Subcutaneous abdominal adipose tissue (tissue), 5 donors: ENCODE results near the gene REC8.

Experiments used
- H3K27ac ChIP-seq: one replicate; pipeline ENCODE4 v1.7.0; 2013; ENCODE audit warnings: low read depth, mild to moderate bottlenecking, inconsistent platforms, low read length, moderate library complexity
- H3K27me3 ChIP-seq, 5 donors: one replicate each; pipeline ENCODE4 v1.7.0; 2013; ENCODE audit warnings: low read length in 5 of 5, inconsistent platforms in 1 of 5; ENCODE audit not compliant: control insufficient read depth in 5 of 5, insufficient read depth in 4 of 5
- H3K36me3 ChIP-seq, 5 donors: one replicate each; pipeline ENCODE4 v1.7.0; 2013; ENCODE audit warnings: low read length in 5 of 5; ENCODE audit not compliant: control insufficient read depth in 5 of 5, insufficient read depth in 5 of 5
- H3K4me1 ChIP-seq, 5 donors: one replicate each; pipeline ENCODE4 v1.7.0; 2013; ENCODE audit warnings: low read length in 5 of 5, mild to moderate bottlenecking in 3 of 5, moderate library complexity in 1 of 5; ENCODE audit not compliant: control insufficient read depth in 5 of 5, insufficient read depth in 5 of 5
- H3K4me3 ChIP-seq, 5 donors: one replicate each; pipeline ENCODE4 v1.7.0; 2013; ENCODE audit warnings: low read length in 5 of 5, low read depth in 1 of 5
- H3K9ac ChIP-seq, 5 donors: one replicate each; pipeline ENCODE4 v1.7.0; 2013; ENCODE audit warnings: low read length in 5 of 5, mild to moderate bottlenecking in 4 of 5, moderate library complexity in 3 of 5
- H3K9me3 ChIP-seq, 5 donors: one replicate each; pipeline ENCODE4 v1.7.0; 2013; ENCODE audit warnings: low read length in 5 of 5; ENCODE audit not compliant: control insufficient read depth in 5 of 5
- donor health status: healthy.
- donor health status: healthy.
- donor health status: healthy.
- donor health status: healthy.
- donor health status: healthy.

The REC8 gene, protein sequence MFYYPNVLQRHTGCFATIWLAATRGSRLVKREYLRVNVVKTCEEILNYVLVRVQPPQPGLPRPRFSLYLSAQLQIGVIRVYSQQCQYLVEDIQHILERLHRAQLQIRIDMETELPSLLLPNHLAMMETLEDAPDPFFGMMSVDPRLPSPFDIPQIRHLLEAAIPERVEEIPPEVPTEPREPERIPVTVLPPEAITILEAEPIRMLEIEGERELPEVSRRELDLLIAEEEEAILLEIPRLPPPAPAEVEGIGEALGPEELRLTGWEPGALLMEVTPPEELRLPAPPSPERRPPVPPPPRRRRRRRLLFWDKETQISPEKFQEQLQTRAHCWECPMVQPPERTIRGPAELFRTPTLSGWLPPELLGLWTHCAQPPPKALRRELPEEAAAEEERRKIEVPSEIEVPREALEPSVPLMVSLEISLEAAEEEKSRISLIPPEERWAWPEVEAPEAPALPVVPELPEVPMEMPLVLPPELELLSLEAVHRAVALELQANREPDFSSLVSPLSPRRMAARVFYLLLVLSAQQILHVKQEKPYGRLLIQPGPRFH

DNA sequence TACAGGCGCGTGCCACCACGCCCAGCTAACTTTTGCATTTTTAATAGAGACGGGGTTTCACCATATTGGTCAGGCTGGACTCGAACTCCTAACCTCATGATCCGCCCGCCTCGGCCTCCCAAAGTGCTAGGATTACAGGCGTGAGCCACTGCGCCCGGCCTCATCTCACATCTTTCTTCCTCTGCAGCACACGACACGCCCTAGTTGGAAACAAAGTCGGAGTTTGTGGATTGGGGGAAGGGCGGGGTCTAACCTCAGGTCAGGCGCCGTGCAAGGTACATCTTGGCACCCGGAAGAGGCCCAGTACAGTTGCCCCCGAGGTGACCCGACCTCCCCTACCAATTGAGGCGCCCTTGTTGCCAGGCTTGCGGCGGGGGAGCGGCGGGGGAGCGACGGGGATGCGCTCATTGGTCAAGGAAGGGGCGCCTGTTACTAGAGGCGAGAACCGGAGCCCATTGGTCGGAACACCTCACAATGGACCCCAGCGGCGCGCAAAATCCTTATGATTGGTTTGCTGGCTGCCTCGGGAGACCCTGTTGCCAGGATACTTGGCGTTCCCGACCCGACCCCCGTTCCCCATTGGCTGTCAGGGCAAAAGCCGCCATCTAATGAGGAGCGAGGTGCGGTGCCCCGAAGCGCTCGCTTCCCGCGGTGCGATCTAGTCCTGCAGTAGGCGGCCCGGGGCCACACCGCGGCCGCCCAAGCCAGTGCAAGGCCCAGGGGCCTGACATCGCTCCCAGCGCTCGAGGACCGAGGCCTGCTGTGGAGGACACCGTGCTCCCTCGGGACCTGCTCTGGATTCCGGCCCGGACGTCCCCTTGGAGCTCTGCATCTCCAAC, at the start of gene REC8:
Gene REC8, plus strand, starts transcription at position 659 of the 839 bp plus-strand sequence. CDS start 473 bp downstream, outside the sequence.
- Histone ChIP-seq H3K27me3 (no peaks in the 10 kb centered on the region), H3K27ac (no peak within 1 kb of the TSS), H3K36me3 (peaks cover 2 to 58% (median 34%) of the 10 kb centered on the region in 5 donors), H3K4me1 (peaks cover 0 to 11% (median 5%) of the 10 kb centered on the region in 5 donors), H3K9ac (no peak within 1 kb of the TSS), H3K9me3 (no peaks in the 10 kb centered on the region), H3K4me3 (peak within 1 kb of the TSS in 3 of 5 donors; percentile 22 to 50 (median 43))

DNA sequence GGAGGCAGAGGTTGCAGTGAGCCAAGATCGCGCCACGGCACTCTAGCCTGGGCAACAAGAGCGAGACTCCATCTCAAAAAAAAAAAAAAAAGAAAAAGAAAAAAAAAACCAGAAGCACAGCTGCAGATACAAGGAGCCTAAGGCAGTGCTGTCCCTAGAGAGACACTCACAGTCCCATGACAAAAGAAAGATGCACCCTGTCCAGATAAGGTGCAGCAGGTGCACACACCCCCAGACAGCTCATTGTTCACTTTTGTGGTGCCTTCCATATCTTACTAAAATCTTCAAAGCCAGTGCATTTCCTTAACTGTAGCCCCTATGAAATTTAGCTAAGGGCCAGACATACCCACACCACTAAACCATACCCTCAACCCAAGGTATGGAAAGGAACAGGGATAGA, 49.5 kb upstream of the REC8 start:
- Histone ChIP-seq H3K9ac (no peak overlapping the region), H3K27ac (no peak overlapping the region), H3K36me3 (peaks cover 0 to 65% (median 61%) of the 10 kb centered on the region in 5 donors), H3K27me3 (no peaks in the 10 kb centered on the region), H3K4me3 (no peak overlapping the region), H3K4me1 (peaks cover 0 to under 1% (median 0%) of the 10 kb centered on the region in 5 donors), H3K9me3 (no peaks in the 10 kb centered on the region)

DNA sequence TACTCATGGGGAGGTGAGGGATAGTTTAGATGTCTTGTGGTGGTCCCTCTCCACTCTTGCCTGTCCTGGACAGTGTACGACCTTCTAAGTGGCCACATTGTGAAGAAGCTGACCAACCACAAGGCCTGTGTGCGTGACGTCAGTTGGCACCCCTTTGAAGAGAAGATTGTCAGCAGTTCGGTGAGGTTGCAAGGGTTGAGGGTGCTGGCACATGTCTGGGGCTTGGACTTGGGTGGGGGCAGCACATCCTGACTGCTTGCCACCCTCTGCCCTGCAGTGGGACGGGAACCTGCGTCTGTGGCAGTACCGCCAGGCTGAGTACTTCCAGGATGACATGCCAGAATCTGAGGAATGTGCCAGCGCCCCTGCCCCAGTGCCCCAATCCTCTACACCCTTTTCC, 49.0 kb upstream of the REC8 start:
- no peak overlapping the region for H3K27ac ChIP-seq
- H3K4me1 ChIP-seq: no peaks in the 10 kb centered on the region
- no peak overlapping the region for H3K9ac ChIP-seq
- no peak overlapping the region for H3K4me3 ChIP-seq
- no peaks in the 10 kb centered on the region for H3K9me3 ChIP-seq
- no peaks in the 10 kb centered on the region for H3K27me3 ChIP-seq
- peaks cover 0 to 61% (median 56%) of the 10 kb centered on the region in 5 donors for H3K36me3 ChIP-seq

DNA sequence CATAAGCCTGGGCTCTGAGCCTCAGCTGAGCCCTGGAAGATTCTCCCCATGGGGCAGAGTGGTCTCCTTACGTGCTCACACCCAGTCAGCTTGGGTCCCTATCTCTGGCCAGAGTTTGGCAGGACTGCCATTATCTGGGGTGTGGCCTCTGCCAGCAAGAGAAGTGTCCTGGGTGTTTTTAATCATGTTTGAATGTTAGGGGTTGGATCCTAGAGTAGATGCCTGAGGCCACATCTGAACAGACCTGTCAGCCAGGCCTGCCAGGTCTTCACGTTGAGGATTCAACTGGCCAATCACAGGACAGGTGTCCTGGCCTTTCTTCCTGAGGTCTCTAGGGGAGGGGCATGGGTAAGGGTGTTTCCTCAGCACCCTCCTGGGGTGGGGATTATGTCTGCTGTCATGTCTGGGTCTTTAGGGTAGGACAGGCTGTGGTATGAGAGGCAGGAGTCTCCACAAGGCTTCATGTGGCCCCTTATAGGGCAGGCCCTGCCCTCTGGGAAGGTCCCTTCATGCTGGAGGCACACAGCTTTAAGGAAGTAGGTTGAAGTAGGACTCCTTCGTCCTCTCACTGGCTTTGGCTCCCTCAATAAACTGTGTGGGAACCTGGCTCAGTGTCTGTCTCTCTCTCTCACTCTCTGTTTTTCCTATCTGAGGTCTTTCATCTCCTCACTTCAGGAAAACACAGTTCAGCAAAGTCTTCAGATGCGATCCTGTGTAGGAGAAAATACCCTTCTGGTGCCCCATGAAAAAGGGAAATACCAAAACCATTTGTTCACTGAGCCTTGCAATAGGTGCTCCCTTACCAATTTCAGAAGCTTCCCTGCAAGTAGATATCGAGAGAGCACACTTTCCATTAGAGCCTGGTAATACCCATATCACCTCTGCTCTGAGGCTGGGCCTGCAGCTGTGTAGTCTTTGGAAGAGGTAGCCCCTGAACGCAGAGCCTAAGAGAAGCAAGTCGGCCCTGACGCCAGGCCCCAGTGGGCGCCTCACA, 48.2 kb upstream of the REC8 start:
- Histone ChIP-seq H3K36me3 (peaks cover 0 to 52% (median 48%) of the 10 kb centered on the region in 5 donors), H3K4me1 (no peaks in the 10 kb centered on the region), H3K27me3 (no peaks in the 10 kb centered on the region), H3K27ac (no peak overlapping the region), H3K4me3 (no peak overlapping the region), H3K9me3 (no peaks in the 10 kb centered on the region), H3K9ac (no peak overlapping the region)

DNA sequence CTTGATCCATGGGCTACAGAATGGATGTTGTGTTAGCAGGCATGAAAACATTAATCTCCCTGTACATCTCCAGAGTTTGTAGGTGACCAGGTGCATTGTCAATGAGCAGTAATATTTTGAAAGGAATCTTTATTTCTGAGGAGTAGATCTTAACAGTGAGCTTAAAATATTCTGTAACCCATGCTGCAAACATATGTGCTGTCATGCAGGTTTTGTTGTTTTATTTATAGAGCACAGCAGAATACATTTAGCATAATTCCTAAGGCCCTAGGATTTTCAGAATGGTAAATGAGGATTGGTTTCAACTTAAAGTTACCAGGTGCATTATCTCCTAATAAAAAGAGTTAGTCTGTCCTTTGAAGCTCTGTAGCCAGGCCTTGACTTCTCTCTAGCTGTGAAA, 44.9 kb upstream of the REC8 start:
- Histone ChIP-seq H3K4me3 (no peak overlapping the region), H3K27me3 (no peaks in the 10 kb centered on the region), H3K9me3 (no peaks in the 10 kb centered on the region), H3K4me1 (peaks cover under 1 to 15% (median 9%) of the 10 kb centered on the region in 5 donors), H3K36me3 (peaks cover 0 to 22% (median 20%) of the 10 kb centered on the region in 5 donors), H3K9ac (no peak overlapping the region), H3K27ac (no peak overlapping the region)

DNA sequence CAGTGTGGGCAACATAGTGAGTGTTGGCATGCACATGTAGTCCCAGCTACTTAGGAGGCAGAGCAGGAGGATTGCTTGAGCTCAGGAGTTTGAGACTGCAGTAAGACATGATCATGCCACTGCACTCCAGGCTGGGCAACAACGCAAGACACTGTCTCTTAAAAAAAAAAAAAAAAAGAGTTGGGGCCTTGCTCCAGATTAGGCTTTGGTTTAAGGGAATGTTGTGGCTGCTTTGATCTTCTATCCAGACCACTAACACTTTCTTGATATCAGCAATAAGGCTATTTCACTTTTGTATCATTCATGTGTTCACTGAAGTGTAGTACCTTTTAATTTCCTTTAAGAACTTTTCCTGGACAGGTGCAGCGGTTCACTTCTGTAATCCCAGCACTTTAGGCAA, 44.2 kb upstream of the REC8 start:
- no peak overlapping the region for H3K9ac ChIP-seq
- H3K36me3 ChIP-seq: peaks cover 0 to 17% (median 14%) of the 10 kb centered on the region in 5 donors
- no peaks in the 10 kb centered on the region for H3K9me3 ChIP-seq
- no peak overlapping the region for H3K4me3 ChIP-seq
- no peak overlapping the region for H3K27ac ChIP-seq
- peaks cover 1 to 22% (median 9%) of the 10 kb centered on the region in 5 donors for H3K4me1 ChIP-seq
- no peaks in the 10 kb centered on the region for H3K27me3 ChIP-seq

DNA sequence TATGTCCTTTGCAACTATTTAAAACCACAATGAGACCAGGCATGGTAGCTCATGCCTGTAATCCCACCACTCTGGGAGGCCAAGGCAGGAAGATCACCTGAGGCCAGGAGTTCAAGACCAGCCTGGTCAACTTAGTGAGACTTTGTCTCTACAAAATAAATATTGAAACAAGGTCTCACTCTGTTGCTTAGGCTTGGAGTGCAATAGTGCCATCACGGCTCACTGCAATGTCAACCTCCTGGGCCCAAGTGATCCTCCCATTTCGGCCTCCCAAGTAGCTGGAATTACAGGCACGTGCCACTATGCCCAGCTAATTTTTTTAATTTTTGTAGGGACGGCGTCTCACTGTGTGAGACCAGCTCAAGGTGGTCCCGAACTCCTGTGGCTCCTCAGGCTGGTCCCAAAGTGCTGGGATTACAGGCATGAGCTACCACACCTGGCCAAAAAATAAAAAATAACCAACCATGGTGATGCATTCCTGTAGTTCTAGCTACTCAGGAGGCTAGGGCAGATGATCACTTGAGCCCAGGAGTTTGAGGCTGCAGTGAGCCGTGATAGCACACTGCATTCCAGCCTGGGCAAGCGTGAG, 42.4 kb upstream of the REC8 start:
- Histone ChIP-seq H3K9me3 (no peaks in the 10 kb centered on the region), H3K4me3 (no peak overlapping the region), H3K27me3 (no peaks in the 10 kb centered on the region), H3K36me3 (no peaks in the 10 kb centered on the region), H3K27ac (no peak overlapping the region), H3K9ac (no peak overlapping the region), H3K4me1 (peaks cover 1 to 23% (median 9%) of the 10 kb centered on the region in 5 donors)

DNA sequence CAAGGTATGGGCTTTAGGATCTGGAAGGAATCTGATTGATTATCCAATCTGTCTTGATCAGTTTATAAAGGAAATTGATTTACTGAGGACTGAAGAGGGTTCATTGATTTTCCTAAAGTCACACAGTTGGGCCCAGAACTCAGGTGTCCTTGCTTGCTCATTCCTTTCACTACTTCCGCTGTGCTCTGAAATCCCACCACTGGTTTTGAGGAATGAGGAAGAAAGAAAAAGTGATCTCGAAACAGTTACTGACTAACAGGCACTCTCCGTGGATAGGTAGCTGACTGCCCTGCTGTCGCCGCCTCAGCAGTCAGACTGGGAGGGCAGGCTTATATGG, 41.5 kb upstream of the REC8 start, which contains the start of gene FITM1:
Gene FITM1, plus strand, starts transcription at position 280 of the 337 bp plus-strand sequence. CDS start 905 bp downstream, outside the sequence.
- Histone ChIP-seq H3K27ac (peak within 1 kb of the TSS; percentile 46), H3K4me3 (no peak within 1 kb of the TSS), H3K27me3 (no peaks in the 10 kb centered on the region), H3K9ac (peak within 1 kb of the TSS in 2 of 5 donors; percentile 1 to 41), H3K4me1 (peaks cover 1 to 24% (median 11%) of the 10 kb centered on the region in 5 donors), H3K36me3 (no peaks in the 10 kb centered on the region), H3K9me3 (no peaks in the 10 kb centered on the region)
